ENCODE data around the gene CPED1.
"Not testable (repeated sequence)": the region's sequence is repeated elsewhere in the genome, so short reads cannot be mapped to it uniquely, and the experiment has no call there.

CPED1 gene

DNA sequence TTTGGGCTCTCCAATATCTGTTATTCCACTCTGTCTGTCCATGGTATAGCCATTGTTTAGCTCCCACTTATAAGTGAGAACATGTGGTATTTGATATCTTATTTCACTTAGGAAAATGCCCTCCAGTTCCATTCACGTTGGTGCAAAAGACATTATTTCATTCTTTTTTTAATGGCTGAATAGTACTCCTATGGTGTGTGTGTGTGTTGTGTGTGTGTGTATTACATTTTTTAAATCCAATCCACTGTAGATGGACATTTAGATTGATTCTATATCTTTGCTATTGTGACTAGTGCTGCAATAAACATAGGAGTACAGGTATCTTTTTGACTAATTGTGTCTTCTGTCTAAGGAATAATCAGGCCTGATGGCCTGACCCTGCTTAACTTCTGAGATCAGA is 7.4 kb upstream of the CPED1 start:
- DNase-seq, result no peak

DNA sequence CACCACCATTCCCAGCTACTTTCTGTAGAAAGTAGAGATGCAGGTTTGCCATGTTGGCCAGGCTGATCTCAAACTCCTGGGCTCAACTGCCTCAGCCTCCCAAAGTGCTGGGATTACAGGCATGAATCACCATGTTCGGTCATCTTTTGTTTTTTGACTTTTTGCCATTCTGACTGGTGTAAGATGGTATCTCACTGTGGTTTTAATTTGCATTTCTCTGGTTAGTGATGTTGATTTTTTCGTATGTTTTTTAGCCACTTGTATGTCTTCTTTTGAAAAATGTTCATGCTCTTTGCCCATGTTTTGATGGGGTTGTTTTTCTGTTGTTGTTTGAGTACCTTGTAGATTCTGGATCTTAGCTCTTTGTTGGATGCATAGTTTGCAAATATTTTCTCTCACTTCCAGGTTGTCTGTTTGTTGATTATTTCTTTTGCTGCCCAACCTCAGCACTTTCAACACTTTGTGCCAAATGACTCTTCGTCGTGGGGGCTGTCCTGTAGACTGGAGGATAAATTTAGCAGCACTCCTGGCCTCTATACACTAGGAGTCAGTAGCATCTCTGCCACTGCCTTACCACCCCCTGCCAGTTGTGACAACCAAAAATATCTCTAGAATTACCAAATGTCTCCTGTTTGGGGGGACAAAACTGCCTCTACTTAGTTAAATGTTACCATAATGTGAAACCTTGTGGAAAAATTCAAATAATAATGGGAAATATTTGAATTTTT is 6.5 kb upstream of the CPED1 start:
- DNase-seq, result no peak

DNA sequence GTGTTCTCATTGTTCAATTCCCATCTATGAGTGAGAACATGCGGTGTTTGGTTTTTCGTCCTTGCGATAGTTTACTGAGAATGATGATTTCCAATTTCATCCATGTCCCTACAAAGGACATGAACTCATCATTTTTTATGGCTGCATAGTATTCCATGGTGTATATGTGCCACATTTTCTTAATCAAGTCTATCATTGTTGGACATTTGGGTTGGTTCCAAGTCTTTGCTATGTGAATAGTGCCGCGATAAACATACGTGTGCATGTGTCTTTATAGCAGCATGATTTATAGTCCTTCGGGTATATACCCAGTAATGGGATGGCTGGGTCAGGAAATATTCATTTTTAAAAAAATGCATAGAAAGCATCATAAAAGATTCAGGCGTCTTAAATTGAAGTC is 4.9 kb upstream of the CPED1 start:
- DNase-seq, result not testable (repeated sequence)

DNA sequence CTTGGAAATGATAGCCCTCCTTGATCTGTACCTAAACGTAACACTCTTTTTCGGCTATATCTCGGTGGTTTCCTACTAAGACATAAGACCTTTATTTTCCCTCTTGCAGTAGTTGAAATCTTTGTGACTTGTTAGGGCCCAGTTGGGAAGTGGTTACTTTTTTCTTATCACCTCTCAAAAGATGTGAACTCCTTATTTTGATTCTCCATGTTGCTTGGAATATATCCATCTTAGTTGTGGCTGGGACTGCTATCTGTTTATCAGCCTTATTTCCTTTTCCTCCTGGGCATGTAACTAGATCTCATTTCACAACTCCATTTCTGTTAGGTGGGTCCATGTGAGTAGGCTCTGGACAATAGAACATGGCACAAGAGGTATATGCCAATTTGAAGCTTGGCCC is 4.1 kb upstream of the CPED1 start:
- no peak for DNase-seq

DNA sequence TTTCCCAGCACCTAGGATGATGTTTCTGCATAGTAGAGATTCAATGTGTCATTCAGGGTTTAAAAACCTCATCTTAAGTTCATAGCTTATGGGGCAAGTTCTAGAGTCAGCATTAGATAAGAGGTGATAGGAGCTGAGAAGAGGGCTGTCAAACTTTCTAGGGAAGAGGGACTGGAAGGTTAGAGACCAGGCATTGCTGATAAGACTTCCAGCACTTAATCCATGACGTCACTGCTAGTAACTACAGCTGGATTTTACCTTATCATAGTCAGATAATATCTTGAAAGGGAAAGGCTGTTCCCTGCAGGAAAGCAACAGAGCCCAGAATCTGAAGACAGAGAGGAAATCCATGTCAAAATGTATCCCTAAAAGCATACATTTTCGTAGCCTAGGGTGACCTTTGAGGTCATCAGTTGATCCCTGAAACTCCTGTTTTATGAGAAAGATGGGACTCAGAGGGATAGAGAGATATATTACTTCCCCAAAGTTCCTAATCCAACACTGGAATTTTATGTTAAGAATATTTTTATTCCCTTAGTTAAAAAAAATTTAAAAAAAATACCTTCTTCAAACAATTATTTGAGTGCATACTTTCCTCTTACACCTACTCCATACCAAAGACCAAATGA is 3.3 kb upstream of the CPED1 start:
- DNase-seq, result no peak

DNA sequence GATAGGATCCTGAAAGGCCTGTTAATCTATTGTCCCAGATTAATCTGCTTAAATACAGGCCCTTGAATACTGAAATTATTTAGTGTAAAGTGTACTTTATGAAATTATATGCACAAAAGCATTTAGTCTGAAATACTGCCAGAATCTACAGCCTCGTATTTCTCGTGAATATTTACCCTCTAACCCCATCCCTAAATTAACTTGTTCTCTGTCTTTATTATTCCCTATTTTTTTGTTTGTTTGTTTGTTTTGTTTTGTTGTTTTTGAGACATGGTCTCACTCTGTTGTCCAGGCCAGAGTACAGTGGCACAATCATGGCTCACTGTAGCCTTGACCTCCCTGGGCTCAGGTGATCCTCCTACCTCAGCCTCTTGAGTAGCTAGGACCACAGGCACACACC is 2.7 kb upstream of the CPED1 start:
- DNase-seq, result no peak

DNA sequence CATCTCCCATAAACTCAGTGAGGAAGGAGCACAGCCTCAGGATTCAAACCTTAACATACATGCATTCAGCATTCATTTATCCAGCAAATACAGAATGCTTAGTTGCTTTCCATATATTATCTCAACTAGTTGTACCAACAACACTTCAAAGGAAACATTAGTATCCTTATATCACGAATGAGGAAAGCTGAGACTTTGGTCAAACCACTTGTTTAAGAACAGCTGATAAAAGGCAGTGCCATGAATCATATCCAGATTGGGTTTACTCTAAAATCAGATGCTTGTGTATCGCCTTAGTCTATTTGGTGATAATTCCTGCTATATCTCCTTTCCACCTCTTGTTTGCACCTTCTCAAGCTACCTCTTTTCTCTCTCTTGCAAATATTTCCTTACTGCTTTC is 1.9 kb upstream of the CPED1 start:
- DNase-seq, result no peak

DNA sequence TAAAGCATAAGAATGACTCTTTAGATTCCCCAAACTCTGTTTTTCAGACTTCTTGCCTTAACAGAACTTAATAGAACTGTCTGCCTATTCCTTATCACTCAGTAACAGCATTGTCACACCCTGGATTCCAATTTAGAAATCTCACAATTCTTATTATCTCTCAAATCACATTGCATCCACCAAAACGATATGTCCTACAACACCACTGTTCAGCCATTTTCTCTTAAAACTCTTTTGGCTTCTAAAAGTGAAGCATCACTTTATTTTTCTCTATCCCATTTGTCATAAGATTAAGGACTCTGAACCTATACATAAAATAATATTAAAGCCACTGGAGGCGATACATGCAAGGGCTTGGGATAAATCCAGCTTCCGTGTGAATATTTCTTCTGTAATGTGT is 1.2 kb upstream of the CPED1 start:
- no peak for DNase-seq

DNA sequence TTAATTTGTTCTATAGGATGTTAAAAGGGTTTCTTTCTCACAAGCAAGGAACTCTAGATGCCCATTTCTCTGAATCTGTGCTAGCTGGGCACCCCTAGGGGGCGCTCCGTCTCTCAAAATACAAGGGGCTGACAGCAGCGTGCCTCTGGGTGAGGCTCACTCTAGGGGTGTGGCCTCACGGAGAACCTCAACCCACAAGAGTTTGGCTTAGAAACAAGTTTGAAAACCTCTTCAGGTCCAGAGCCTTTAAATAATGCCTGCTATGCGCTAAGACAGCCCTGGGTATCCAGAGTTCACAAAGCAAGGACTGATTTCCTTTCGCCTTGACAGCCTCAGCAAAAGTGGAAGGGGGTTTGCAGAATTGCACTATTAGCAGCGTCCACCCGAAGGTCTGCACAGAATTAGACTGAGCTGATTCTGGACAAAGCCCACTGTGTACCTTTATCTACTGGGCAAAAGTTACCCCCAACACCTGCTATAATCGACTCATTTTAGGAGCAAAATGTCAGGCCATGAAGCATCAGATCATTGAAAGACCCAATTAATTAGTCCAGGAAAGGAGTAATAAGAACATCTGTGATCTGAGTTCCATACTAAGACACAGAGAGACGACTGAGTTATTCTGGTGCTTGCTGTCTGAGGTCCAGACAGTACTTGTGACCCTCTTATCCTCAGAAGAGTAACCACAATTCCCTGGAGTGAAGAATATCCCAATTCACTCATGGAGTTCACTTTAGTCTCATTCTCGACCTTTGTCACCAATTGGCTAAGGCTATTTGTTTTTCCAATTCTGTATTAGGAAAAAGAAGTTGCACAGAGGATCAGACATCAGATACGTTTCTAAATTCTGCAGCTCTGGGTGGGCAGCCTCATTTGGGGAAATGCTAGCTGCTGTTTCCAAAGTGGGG is 574 bp upstream of the CPED1 start:
- DNase-seq, result peak; percentile 73

DNA sequence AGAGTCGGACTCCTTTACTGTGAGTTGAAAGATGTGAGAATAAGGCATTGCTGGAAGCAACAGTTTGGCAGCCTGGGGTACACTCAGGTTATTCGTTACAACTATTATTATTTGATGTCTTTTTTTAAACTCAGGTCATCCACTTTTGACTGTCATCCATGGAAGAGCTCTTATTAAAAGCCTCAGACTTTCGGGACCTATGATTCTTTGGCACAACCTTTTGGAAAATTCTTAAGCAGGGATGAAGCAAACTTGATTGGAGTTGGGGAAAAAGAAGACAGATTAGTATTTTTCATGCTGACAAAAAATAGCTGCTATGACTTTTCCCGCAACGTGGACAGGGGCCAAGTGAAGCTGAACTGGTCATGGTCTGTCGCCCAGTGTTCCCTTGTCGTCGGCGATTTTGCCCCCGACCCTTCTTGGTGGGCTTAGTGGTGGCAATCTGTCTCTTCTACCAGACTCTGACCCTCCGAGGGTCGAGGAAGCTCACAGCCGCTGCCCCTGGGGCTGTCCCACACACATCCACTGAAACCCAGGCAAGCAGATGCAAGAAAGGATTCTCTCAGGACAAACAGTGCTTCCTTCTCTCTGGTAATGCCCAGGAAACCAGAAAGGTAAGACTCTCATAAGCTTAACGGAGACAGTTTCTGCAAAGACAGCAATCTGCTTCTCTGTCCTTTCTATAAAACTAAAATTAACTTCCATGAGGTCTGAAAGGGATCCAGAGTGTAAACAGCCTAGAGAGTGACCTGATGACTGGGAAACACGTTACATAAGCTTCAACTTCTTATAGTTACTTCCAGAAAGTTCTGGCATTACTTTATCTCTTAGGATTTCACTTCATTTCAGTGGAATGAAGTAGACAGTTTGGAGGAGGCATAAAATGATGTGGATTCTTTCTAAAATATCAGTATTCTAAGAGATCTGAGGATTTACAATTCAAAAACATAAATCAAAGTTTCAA is 1.0 kb downstream of the CPED1 start:
- DNase-seq, result peak; percentile 49

DNA sequence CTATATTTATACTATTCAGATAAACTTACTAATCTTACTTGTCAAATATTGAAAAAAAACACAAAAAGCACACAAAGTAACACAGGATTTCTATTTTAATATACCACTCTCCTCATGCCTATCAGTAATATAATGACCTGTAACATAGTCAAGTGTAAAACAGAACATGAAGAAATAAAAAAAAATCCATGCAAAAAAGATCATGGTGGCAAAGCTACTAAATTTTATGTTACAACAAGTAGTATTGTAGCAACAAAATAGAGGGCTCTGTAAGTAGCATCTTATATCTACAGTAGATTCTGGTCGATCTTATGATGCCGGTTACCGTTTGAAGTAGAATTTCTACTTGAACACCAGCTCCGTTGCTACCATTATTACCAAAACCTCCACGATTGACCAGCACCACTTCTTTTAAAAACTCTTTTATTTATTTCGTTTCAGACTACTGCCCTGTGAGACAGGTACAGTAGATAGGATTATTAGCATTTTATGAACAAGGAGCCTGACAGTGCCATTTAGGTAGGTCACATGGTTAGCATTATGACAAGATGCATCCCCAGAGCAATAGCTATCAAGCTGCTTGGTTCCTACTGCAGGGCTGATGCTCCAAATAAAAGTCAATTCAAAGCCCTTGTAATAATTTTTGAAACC is 2.1 kb downstream of the CPED1 start:
- no peak for DNase-seq

DNA sequence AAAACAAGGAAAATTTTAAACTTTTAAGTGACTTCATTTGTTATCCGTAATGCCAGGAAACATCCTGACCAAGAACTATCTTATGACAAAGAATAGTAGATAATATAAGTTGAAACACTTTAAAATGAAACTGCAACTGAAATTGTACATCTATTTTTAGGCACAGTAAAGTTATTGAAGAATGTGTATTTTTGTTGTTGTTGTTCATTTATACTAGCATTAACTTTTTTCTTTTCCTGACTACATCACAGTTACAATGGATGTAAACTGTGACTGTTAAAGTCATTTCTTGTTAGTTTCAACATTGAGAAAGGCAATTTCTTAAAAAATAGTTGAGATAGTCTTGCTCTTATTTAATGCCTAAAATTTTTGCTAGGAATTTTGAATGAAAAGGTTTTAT is 2.6 kb downstream of the CPED1 start:
- DNase-seq, result no peak

DNA sequence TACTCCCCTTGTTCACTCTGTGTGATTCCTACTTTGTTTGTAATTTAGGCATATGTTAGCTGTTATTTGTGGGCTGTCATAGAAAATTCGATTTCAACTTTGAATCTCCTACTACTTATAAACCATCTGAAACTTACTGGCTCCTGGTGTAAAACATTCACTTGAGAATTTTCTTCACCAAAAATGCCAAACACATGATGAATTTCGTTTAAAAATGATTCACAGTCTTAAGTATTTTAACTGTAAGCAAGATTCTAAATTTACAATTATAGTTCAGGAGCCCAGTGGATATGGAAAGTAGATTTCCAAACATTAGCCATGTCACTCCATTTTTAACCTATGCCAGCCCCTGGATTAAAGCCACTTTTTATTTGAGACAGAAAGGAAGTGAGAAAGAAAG is 3.1 kb downstream of the CPED1 start:
- no peak for DNase-seq

DNA sequence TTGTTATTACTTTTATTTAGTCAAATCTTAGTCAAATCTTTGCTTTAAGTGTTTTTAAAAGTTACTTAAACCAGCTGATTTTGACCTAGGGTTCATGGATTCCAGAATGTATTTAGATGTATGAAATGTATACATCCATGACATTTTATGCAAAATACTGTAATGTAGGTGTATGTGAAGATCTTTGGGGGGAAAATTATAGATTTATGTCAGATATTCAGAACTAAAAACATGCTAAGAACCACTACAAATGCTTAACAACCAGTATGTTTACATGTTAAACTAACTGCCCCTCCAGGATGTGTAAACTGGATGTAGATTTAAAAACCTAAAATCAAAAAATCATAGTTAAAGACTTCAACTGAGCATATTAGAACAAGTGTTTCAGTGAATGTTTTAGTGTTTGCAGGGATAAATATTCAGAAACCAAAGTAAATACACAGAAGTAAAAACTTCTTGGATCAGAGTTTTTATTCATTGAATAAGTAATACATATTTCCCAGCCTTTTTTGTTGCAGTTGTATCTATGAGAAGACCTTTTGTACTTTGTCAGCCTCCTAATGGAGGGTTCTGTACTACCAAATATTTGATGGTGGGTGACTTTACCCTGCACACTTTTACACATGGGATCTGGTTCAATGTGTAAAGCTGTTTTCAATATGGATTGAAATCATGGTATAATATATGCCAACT is 3.9 kb downstream of the CPED1 start:
- no peak for DNase-seq

DNA sequence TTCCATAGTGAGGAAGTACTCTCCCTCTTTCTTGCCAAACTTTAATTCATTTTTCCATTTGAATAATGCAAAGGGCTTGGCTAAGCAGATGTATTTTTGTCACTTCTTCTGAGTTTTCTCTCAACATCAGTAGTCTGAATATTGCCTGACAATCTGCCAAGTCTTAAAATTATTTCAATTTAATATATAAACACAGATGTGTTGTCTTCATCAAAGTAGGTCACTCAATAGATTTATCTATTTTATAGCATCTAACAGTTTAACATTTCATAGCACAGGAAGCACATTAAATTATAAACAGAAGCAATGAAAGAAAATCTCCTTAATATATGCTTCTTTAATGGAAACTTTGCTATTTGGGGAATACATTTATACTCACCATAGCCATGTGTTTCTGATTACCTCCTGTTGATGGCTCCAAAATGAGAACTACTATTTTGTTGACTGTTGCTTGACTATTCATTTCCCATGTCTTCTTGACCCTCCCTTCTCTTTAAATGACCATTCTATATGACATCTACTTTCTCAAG is 4.5 kb downstream of the CPED1 start:
- DNase-seq, result no peak

DNA sequence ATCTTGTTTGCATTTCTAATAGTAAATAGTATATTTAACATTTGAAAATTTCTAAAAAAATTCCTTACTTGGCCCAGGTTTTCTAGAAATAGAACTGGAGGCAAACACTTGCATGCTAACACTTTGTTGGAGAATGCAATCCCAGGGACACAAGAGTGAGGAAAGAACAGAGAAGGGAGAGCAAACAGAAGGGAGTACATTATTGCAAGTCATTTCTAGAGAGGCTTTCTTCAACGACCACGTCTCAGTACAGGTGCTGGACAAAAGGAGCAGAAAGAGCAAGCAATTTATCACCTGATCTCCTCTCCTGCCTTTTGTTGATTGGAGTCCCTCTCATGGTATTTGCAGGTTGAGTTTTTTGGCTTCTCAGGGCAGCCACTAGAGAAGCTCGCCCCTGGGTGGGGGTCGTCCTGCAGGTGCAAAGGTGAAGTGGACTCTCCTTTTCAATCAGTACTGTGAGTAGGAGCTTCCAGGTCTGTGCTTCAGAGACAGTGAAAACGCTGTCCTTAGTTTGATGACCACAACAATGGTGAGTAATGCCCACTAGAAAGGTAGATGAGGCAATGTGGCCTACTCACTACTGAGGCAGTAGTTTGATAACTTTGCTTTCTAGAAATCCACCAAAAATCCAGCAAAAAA is 5.2 kb downstream of the CPED1 start:
- DNase-seq, result no peak

DNA sequence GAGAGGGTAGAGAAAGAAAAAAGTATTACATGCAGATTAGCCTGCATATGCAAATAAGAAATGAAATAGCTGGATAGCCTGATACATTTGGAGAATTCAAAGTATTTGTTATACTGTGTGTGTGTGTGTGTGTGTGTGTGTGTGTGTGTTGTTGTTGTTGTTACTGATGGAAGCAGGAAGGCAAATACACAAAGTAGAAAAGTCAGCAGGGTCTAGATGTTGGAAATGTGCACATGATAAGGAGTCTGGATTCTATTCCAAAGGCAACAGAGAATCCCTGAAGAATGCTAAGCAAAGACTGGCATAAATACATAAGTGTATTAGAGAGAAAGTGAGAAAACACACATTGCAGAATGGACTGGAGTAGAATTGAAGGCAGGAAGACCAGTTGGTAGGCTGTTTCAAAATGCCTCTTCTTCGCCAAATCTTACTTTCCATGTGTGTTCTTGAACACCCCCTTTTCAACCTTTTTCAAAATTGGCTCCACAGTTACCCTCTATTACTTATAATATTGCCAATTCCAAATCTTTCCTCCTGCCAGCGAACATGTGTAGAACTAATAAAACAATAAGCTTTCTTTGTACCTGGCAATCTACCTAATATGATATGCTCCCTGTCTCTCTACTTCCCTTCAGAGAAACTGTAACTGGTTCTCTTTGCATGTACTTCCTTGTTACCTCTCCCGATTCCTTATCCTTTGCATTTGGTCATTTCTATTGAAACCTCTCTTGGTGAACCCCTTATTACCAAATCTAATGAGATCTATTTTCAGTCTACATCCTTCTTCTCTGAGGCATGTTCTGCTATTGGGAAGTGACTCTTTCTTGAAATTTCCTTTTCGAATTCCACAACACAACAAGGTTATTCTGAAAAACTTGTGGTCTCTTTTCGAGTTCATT is 6.2 kb downstream of the CPED1 start:
- DNase-seq, result no peak

DNA sequence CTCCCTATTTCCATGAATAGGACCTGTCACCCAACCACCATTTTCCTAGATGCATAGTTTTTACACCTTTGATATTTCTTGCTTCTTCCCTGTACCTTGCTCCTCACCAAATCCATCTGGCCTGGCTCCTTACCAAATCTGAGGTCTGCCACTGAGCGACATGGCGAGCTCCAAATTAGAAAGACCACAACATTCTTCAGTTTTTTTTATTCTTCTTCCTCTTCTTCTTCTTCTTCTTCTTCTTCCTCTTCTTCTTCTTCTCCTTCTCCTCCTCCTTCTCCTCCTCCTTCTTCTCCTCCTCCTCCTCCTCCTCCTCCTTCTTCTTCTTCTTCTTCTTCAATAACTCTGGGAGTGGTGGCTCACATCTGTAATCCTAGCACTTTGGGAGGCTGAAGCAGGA is 7.1 kb downstream of the CPED1 start:
- DNase-seq, result no peak

DNA sequence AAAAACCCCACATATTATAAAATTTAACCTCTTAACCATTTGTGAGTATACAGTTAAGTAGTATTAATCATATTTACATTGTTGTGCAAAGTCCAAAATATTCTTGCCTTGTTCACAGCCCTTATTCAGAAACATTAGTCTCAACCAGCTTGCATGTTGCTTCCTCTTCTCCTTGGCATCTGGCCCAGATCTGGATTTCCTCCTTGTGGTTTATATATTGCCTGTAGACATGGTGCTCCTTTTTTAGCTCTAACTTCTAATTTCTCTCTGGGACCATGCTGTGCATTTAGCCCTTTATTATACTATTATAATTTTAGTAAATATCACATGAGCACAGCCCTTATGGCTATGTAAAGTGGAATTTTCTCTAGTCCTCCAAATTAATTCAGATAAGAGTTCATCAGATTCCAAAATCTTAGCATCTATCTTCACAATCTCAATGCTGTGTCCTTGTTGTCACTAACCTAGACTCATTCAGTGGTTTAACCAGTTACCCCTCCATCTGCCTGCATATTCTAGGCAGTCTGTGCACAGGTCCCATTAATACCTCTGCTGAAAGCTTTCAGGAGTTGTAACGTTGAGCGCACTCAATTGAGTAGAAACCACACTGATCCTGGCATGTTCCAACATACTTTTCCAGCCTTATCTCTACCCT is 7.9 kb downstream of the CPED1 start:
- no peak for DNase-seq
